Fibroblast of mammary gland (primary cell): Measurements from ENCODE around the gene STT3B.
"Not testable (repeated sequence)": the region's sequence is repeated elsewhere in the genome, so short reads cannot be mapped to it uniquely, and the experiment has no call there.

ENCODE experiments used
- DNase-seq: peaks from one replicate; pipeline ENCODE4 v3.0.0-alpha.2; 2010; ENCODE audit warnings: low read depth
- H3K4me3 ChIP-seq: 2 replicates; pipeline ENCODE4 v1.5.1; 2011; ENCODE audit warnings: low read depth, mild to moderate bottlenecking, low read length, moderate library complexity; ENCODE audit not compliant: control insufficient read depth
- CTCF ChIP-seq: conservative IDR thresholded peaks from 2 replicates; pipeline ENCODE4 v1.5.1; 2011; ENCODE audit warnings: low read depth, low read length, inconsistent platforms; ENCODE audit not compliant: control insufficient read depth, insufficient read depth

The STT3B gene

GRCh38 chr3:31503456-31503855, 29.3 kb upstream of the STT3B start:
- no peak for TF ChIP-seq CTCF
- DNase-seq, result no peak
- H3K4me3 ChIP-seq, result no peak overlapping the region

- DNase-seq, result no peak
- no peak overlapping the region for H3K4me3 ChIP-seq
- no peak for TF ChIP-seq CTCF
Observed at GRCh38 chr3:31504230-31504629, 28.5 kb upstream of the STT3B start.

GRCh38 chr3:31505371-31506048, 27.2 kb upstream of the STT3B start:
- H3K4me3 ChIP-seq, result no peak overlapping the region
- DNase-seq, result no peak
- no peak for TF ChIP-seq CTCF

GRCh38 chr3:31506515-31506914, 26.2 kb upstream of the STT3B start:
- H3K4me3 ChIP-seq, DNase-seq: not testable (repeated sequence)

- no peak overlapping the region for H3K4me3 ChIP-seq
- no peak for TF ChIP-seq CTCF
- no peak for DNase-seq
Observed at GRCh38 chr3:31508452-31509146, 24.1 kb upstream of the STT3B start.

- DNase-seq, result no peak
- TF ChIP-seq CTCF, result no peak
- no peak overlapping the region for H3K4me3 ChIP-seq
Observed at GRCh38 chr3:31509147-31509728, 23.5 kb upstream of the STT3B start.

GRCh38 chr3:31514570-31514969, 18.2 kb upstream of the STT3B start:
- TF ChIP-seq CTCF, result no peak
- H3K4me3 ChIP-seq, result no peak overlapping the region
- DNase-seq, result no peak
